ENCODE results near the gene HJURP. TPM values are rescaled to one million over a fixed set of nuclear protein-coding genes. Genes with fewer than 3 reads are reported as not detected.
A peak's percentile ranks its signal among the peaks of the same experiment; 100 is the strongest.

HJURP gene
- total RNA-seq, 1 donor from 2014 or later = 23.1 TPM

- H3K27me3 Mint-ChIP-seq = peaks cover 23% of the 10 kb centered on the region
- DNase-seq (ENCODE audit: low spot score, unreplicated experiment) = peak; percentile 4
- H3K4me1 Mint-ChIP-seq (ENCODE audit: low read depth) = no peaks in the 10 kb centered on the region
- H3K27ac Mint-ChIP-seq = no peak overlapping the region
- H3K9me3 Mint-ChIP-seq (ENCODE audit: low read depth) = no peaks in the 10 kb centered on the region
- TF ChIP-seq, protein P1, sequence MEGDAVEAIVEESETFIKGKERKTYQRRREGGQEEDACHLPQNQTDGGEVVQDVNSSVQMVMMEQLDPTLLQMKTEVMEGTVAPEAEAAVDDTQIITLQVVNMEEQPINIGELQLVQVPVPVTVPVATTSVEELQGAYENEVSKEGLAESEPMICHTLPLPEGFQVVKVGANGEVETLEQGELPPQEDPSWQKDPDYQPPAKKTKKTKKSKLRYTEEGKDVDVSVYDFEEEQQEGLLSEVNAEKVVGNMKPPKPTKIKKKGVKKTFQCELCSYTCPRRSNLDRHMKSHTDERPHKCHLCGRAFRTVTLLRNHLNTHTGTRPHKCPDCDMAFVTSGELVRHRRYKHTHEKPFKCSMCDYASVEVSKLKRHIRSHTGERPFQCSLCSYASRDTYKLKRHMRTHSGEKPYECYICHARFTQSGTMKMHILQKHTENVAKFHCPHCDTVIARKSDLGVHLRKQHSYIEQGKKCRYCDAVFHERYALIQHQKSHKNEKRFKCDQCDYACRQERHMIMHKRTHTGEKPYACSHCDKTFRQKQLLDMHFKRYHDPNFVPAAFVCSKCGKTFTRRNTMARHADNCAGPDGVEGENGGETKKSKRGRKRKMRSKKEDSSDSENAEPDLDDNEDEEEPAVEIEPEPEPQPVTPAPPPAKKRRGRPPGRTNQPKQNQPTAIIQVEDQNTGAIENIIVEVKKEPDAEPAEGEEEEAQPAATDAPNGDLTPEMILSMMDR (IDR thresholded peaks at IDR 0.05; ENCODE audit: unreplicated experiment) = no peak
- no peak overlapping the region for H3K4me3 Mint-ChIP-seq (ENCODE audit: low read depth)
- H3K36me3 Mint-ChIP-seq (ENCODE audit: insufficient read depth) = no peaks in the 10 kb centered on the region
Observed at GRCh38 chr2:233807215-233807865, 47.0 kb downstream of the HJURP start.

- H3K36me3 Mint-ChIP-seq (ENCODE audit: insufficient read depth) = no peaks in the 10 kb centered on the region
Observed at GRCh38 chr2:233803994-233804393, 50.3 kb downstream of the HJURP start.

DNA sequence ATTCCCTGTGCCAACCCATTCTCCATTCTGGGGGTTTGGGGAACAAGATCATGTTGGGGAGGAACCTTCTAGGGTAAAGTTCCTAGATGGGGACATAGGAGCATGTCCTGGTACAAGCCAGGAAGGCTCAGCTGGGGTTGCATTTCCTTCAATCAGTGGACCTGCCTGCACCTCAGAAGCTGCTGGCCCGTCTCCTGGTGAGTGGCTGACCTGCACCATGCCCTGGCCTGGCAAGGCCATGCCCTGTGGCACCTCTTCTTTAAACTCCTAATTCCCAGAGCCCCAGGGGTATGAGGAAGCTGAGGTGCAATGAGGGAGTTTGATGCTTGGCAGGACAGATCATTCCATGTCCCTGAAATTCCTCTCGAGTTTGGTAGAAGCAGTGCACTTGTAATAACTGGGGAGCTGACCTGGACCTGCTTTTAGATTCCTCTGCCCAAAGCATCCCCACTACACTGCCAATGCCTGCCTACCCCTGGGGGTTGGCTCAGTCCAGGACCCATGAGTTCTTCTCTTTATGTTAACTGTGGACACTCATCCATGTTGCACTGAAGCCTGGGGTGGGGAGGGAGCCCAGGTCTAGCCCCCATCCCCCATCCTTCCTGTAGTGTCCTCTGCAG lies 50.9 kb downstream of the HJURP start:
- H3K4me1 Mint-ChIP-seq (ENCODE audit: low read depth) = no peaks in the 10 kb centered on the region
- no peaks in the 10 kb centered on the region for H3K36me3 Mint-ChIP-seq (ENCODE audit: insufficient read depth)
- TF ChIP-seq, protein P1 (IDR thresholded peaks at IDR 0.05; ENCODE audit: unreplicated experiment) = no peak
- H3K9me3 Mint-ChIP-seq (ENCODE audit: low read depth) = peaks cover 5% of the 10 kb centered on the region
- no peak overlapping the region for H3K27ac Mint-ChIP-seq
- DNase-seq (ENCODE audit: low spot score, unreplicated experiment) = peak; percentile 6
- no peak overlapping the region for H3K4me3 Mint-ChIP-seq (ENCODE audit: low read depth)
- H3K27me3 Mint-ChIP-seq = peaks cover 26% of the 10 kb centered on the region

More at GRCh38 chr2:233803994-233804393, 50.3 kb downstream of the HJURP start:
- Mint-ChIP-seq H3K4me3 (ENCODE audit: low read depth) (no peak overlapping the region), H3K27ac (no peak overlapping the region), H3K9me3 (ENCODE audit: low read depth) (peaks cover 5% of the 10 kb centered on the region), H3K27me3 (peaks cover 25% of the 10 kb centered on the region), H3K4me1 (ENCODE audit: low read depth) (no peaks in the 10 kb centered on the region)
- TF ChIP-seq, protein P1 (IDR thresholded peaks at IDR 0.05; ENCODE audit: unreplicated experiment) = no peak
- no peak for DNase-seq (ENCODE audit: low spot score, unreplicated experiment)

DNA sequence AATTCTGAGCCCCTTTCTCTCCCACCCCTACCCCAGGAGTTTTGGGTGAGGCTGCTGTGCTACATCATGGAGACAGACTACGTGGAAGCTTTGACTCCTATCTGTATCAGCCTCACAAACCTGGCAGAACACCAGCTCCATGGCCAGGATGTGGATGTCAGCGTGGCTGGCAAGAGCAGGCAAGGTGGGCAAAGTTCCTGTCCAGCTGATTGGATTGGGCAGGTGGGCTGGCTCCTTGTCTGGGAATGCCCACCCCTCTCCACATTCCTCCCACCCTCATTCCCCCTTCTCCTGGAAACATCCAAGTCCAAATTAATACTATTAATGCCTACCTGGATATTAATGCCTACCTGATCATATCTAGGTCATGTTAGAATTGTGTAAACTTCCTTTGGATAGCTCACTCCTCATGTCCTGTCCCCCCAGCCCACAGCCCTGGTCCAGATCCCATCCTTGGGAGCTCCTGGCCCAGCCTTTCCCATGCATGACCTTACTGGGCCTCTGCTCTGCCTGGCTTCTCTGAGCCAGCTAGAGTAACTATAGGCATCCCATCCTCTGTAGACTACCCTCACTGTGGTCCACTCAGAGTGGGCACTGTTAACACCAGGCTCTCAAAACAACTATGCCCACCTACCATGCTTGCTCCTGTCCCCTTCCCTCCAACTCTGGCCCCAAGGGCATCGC lies 52.1 kb downstream of the HJURP start:
- H3K4me3 Mint-ChIP-seq (ENCODE audit: low read depth) = no peak overlapping the region
- H3K27ac Mint-ChIP-seq = no peak overlapping the region
- peaks cover 5% of the 10 kb centered on the region for H3K9me3 Mint-ChIP-seq (ENCODE audit: low read depth)
- DNase-seq (ENCODE audit: low spot score, unreplicated experiment) = no peak
- TF ChIP-seq, protein P1 (IDR thresholded peaks at IDR 0.05; ENCODE audit: unreplicated experiment) = no peak
- no peaks in the 10 kb centered on the region for H3K36me3 Mint-ChIP-seq (ENCODE audit: insufficient read depth)
- peaks cover 26% of the 10 kb centered on the region for H3K27me3 Mint-ChIP-seq
- H3K4me1 Mint-ChIP-seq (ENCODE audit: low read depth) = no peaks in the 10 kb centered on the region

- no peak for DNase-seq (ENCODE audit: low spot score, unreplicated experiment)
- H3K27me3 Mint-ChIP-seq = peaks cover 26% of the 10 kb centered on the region
Observed at GRCh38 chr2:233801357-233802131, 52.8 kb downstream of the HJURP start.

More at GRCh38 chr2:233801357-233802131, 52.8 kb downstream of the HJURP start:
- Mint-ChIP-seq H3K27ac (no peak overlapping the region), H3K4me1 (ENCODE audit: low read depth) (no peaks in the 10 kb centered on the region), H3K36me3 (ENCODE audit: insufficient read depth) (no peaks in the 10 kb centered on the region), H3K4me3 (ENCODE audit: low read depth) (no peak overlapping the region), H3K9me3 (ENCODE audit: low read depth) (peaks cover 5% of the 10 kb centered on the region)
- TF ChIP-seq, protein P1 (IDR thresholded peaks at IDR 0.05; ENCODE audit: unreplicated experiment) = no peak

All from progenitor cell of endocrine pancreas (in vitro differentiated cells).